ENCODE measurements around the gene FRAT2. TPM values are rescaled to one million over a fixed set of nuclear protein-coding genes. Genes with fewer than 3 reads are reported as not detected.

FRAT2 gene
- total and polyA plus RNA-seq, 2 of the 13 experiments (the other 11 are each of a cell fraction or from before 2014, with no cell fraction given), result 7.2 to 14.1 TPM

GRCh38 chr10:97300980-97301379, 33.5 kb downstream of the FRAT2 start:
- in situ Hi-C loops (cut with HindIII; ENCODE audit: extremely low pct_ligation_motif_present, low pct_unique_long_range_greater_than_20kb), result no loop called here
- H4K20me1 ChIP-seq (ENCODE audit: insufficient read depth, low read length), result no peaks in the 10 kb centered on the region
- no TSS peak for BruUV-seq (replicated peaks)
- ATAC-seq, result no peak
- H3K36me3 ChIP-seq (replicated peaks in 1 of 2; ENCODE audit: control insufficient read depth in 1 of 2, insufficient read depth in 2 of 2, low read length in 2 of 2), result no peaks in the 10 kb centered on the region
- H3K4me3 ChIP-seq (replicated peaks in 1 of 3; ENCODE audit: insufficient read depth in 1 of 3, low read depth in 2 of 3, low read length in 3 of 3), result no peak overlapping the region
- no peak overlapping the region for H3K27ac ChIP-seq (ENCODE audit: extremely low read length, insufficient read depth, low read length)
- H3K4me2 ChIP-seq (ENCODE audit: low read depth, low read length), result no peak overlapping the region; the same call in 1 of the 2 replicates
- intact Hi-C loops (cut with micrococcal nuclease; ENCODE audit: unreplicated experiment), result no loop called here
- no peak overlapping the region for H3K9ac ChIP-seq (ENCODE audit: insufficient read depth, low read depth, low read length)
- DNase-seq (ENCODE audit: low spot score), result no peak
- TF ChIP-seq ZNF18 (CRISPR knock-in tag; IDR thresholded peaks at IDR 0.05; ENCODE audit: insufficient replicate concordance), result no peak
- TF ChIP-seq ZNF747 (CRISPR knock-in tag; IDR thresholded peaks at IDR 0.05; ENCODE audit: borderline replicate concordance), result no peak
- TF ChIP-seq SRSF4 (IDR thresholded peaks at IDR 0.05; ENCODE audit: low read depth, low read length, poor library complexity, severe bottlenecking), result no peak
- TF ChIP-seq ZFP36L2 (CRISPR knock-in tag; IDR thresholded peaks at IDR 0.05), result no peak
- no peak for TF ChIP-seq ZBTB44 (CRISPR knock-in tag; IDR thresholded peaks at IDR 0.05)
- no peak for TF ChIP-seq POLR2A (IDR thresholded peaks at IDR 0.05; ENCODE audit: insufficient read depth in 1 of 2, low read depth in 2 of 2, low read length in 2 of 2)
- no peak for TF ChIP-seq PLRG1 (conservative IDR thresholded peaks at IDR 0.05)
- TF ChIP-seq, protein P1, sequence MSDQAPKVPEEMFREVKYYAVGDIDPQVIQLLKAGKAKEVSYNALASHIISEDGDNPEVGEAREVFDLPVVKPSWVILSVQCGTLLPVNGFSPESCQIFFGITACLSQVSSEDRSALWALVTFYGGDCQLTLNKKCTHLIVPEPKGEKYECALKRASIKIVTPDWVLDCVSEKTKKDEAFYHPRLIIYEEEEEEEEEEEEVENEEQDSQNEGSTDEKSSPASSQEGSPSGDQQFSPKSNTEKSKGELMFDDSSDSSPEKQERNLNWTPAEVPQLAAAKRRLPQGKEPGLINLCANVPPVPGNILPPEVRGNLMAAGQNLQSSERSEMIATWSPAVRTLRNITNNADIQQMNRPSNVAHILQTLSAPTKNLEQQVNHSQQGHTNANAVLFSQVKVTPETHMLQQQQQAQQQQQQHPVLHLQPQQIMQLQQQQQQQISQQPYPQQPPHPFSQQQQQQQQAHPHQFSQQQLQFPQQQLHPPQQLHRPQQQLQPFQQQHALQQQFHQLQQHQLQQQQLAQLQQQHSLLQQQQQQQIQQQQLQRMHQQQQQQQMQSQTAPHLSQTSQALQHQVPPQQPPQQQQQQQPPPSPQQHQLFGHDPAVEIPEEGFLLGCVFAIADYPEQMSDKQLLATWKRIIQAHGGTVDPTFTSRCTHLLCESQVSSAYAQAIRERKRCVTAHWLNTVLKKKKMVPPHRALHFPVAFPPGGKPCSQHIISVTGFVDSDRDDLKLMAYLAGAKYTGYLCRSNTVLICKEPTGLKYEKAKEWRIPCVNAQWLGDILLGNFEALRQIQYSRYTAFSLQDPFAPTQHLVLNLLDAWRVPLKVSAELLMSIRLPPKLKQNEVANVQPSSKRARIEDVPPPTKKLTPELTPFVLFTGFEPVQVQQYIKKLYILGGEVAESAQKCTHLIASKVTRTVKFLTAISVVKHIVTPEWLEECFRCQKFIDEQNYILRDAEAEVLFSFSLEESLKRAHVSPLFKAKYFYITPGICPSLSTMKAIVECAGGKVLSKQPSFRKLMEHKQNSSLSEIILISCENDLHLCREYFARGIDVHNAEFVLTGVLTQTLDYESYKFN (CRISPR knock-in tag; conservative IDR thresholded peaks at IDR 0.05), result no peak
- 72% methylated on average over 3 of the region's 3 CpGs for WGBS (ENCODE audit: low lambda C conversion rate)
- H3K9me3 ChIP-seq (ENCODE audit: low read length), result no peaks in the 10 kb centered on the region
- H3K4me1 ChIP-seq (ENCODE audit: insufficient read depth, low read length), result peaks cover 35% of the 10 kb centered on the region
- H2AFZ ChIP-seq (ENCODE audit: low read length), result no peak overlapping the region
- ChIA-PET CTCF (ENCODE audit: low intra/inter-chr PET ratio, low total read pairs) (no interaction called here), POLR2A (no interaction called here)
- no peak for FAIRE-seq
- H3K79me2 ChIP-seq (ENCODE audit: insufficient read depth, low read length), result no peaks in the 10 kb centered on the region
- H3K27me3 ChIP-seq (ENCODE audit: control insufficient read depth in 1 of 2, insufficient read depth in 2 of 2, low read length in 2 of 2), result no peaks in the 10 kb centered on the region
